GM10266 (cell line): Measurements from ENCODE around the gene SNAPC2.

Source experiments
- DNase-seq: peaks from one replicate; pipeline ENCODE4 v3.0.0; 2012; ENCODE audit errors: extremely low spot score
- CTCF ChIP-seq: IDR thresholded peaks from 2 replicates; pipeline ENCODE4 v1.5.1; 2012; ENCODE audit warnings: mild to moderate bottlenecking, low read depth; ENCODE audit not compliant: control insufficient read depth, insufficient read depth; ENCODE audit errors: missing control alignments

SNAPC2 gene

GRCh38 chr19:7961920-7962626 is 41.9 kb downstream of the SNAPC2 start:
- DNase-seq = no peak
- TF ChIP-seq CTCF = no peak

GRCh38 chr19:7962644-7963268 is 42.6 kb downstream of the SNAPC2 start:
- DNase-seq = no peak

DNA sequence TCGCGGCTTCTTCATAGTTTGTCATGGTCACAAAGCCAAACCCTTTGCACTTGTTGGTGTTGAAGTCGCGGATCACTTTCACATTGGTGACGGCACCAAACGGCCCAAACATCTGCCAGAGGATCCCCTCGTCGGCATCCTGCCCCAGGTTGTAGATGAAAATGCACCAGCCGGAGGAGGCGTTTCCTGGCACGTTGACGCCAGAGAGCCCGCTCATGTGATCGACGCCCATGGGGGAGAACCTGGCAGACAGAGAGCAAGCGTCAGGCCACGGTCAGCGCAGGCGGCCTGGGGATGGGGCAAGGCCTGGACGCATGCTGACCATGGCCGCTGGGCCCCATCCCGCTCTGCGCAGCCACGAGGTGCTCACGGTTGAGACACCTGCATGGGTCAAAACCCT is 43.4 kb downstream of the SNAPC2 start:
- DNase-seq = no peak
- no peak for TF ChIP-seq CTCF

More at GRCh38 chr19:7962644-7963268, 42.6 kb downstream of the SNAPC2 start:
- no peak for TF ChIP-seq CTCF

- no peak for TF ChIP-seq CTCF
- no peak for DNase-seq
Observed at GRCh38 chr19:7965259-7965841, 45.2 kb downstream of the SNAPC2 start.

- no peak for TF ChIP-seq CTCF
- DNase-seq = no peak
Observed at GRCh38 chr19:7965921-7966665, 46.0 kb downstream of the SNAPC2 start.

DNA sequence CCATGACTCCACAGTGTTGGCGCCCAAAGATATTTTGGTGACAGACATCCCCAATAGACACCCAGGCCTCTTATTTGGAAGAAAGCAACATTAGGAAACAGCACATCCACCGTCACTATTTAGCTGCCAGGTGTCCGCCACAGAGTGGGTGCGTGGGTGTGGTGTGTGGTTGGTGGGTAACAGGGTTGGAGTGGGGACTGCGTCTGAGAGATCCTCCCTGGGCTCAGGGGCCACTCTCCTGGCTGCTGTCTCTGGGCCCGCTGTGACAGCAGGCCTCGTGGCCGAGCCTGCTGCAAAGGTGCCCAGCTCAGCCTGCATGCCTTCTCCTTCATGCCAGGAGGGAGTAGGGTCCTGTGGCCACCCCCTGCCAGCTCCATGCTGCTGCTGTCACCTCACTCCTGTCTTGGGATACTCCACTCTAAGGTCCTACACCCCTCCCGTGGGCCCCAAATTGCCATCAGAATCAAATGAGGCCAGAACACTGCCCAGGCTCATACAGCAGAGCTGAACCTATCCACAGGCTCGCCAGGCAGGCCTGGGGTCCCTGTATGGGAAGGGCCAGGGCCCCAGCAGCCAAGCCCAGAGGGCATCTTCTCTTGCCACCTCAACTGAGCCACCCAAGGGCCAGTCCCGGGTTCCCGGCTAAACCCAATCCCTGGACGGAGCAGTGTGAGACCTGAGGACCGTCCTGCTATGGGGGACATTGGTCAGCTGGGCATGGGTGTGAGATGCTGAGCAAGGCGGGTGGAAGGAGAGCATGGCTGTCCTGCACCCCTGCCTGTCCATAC is 48.1 kb downstream of the SNAPC2 start:
- no peak for DNase-seq
- TF ChIP-seq CTCF = no peak
